SK-N-SH (cell line): ENCODE results near the gene TMEM26. TPM values are rescaled to one million over a fixed set of nuclear protein-coding genes. Genes with fewer than 3 reads are reported as not detected.

Source experiments
- CTCF ChIA-PET: fragments of 300-600, 350-600 bp; formaldehyde crosslinking; extraction: SDS; loops from one replicate; lab custom pipeline; 2021; lab: Yijun Ruan, JAX
- POLR2A ChIA-PET: fragments of 350-600 bp; sonication (Branson Sonifier 250); formaldehyde crosslinking; extraction: SDS; loops from one replicate; lab custom pipeline; 2020; ENCODE audit warnings: antibody characterized with exemption, inconsistent platforms; lab: Yijun Ruan, JAX
- DNase-seq: peaks from one replicate; pipeline ENCODE4 v3.0.0; 2012
- H2AFZ ChIP-seq: fragments of 200-600 bp; sonication (generic); 2 replicates; pipeline ENCODE4 v1.8.1; 2016; ENCODE audit warnings: antibody characterized with exemption, mild to moderate bottlenecking, low read depth
- H3F3A ChIP-seq: fragments of 200-600 bp; sonication (generic); replicated peaks from 2 replicates; pipeline ENCODE3; 2016; ENCODE audit warnings: antibody characterized with exemption, mild to moderate bottlenecking; ENCODE audit not compliant: insufficient read depth
- H3K27ac ChIP-seq, 2 experiments: fragments of 200-500 bp in 1 of 2; fragments of 200-600 bp in 1 of 2; sonication (Bioruptor generic) in 1 of 2; sonication (generic), shearing (Covaris generic) in 1 of 2; 2 replicates each; pipeline versions ENCODE4 v1.5.1 to v1.6.1; 2014 to 2016; ENCODE audit warnings: low read depth in 2 of 2, inconsistent platforms in 1 of 2, low read length in 1 of 2, mild to moderate bottlenecking in 1 of 2, mixed read lengths in 1 of 2
- H3K27me3 ChIP-seq: fragments of 200-600 bp; sonication (generic), shearing (Covaris generic); 2 replicates; pipeline ENCODE4 v1.6.1; 2016; ENCODE audit warnings: mixed run types; ENCODE audit not compliant: insufficient read depth
- H3K36me3 ChIP-seq, 2 experiments: fragments of 200-500 bp in 1 of 2; fragments of 200-600 bp in 1 of 2; sonication (Bioruptor generic) in 1 of 2; sonication (generic) in 1 of 2; replicated peaks in 1 of 2; 2 replicates each; pipeline versions ENCODE3 to v1.5.1; 2014 to 2016; ENCODE audit warnings: low read length in 1 of 2, mild to moderate bottlenecking in 1 of 2; ENCODE audit not compliant: insufficient read depth in 2 of 2, control insufficient read depth in 1 of 2
- H3K4me1 ChIP-seq, 2 experiments: fragments of 200-500 bp in 1 of 2; fragments of 200-600 bp in 1 of 2; sonication (Bioruptor generic) in 1 of 2; sonication (generic), shearing (Covaris generic) in 1 of 2; 2 replicates each; pipeline versions ENCODE4 v1.5.1 to v1.6.1; 2014 to 2016; ENCODE audit warnings: low read depth in 1 of 2, low read length in 1 of 2, mixed run types in 1 of 2; ENCODE audit not compliant: insufficient read depth in 2 of 2, control insufficient read depth in 1 of 2
- H3K4me2 ChIP-seq: fragments of 200-600 bp; sonication (generic), shearing (Covaris generic); 2 replicates; pipeline ENCODE4 v1.6.1; 2017; ENCODE audit warnings: mixed run types
- H3K4me3 ChIP-seq, 2 experiments: fragments of 200-500 bp in 1 of 2; fragments of 200-600 bp in 1 of 2; sonication (Bioruptor generic) in 1 of 2; sonication (generic), shearing (Covaris generic) in 1 of 2; 2 replicates each; pipeline versions ENCODE4 v1.5.1 to v1.8.1; 2014 to 2016; ENCODE audit warnings: low read depth in 2 of 2, inconsistent platforms in 1 of 2, low read length in 1 of 2, mild to moderate bottlenecking in 1 of 2, mixed read lengths in 1 of 2, moderate library complexity in 1 of 2
- H3K79me2 ChIP-seq: fragments of 200-600 bp; sonication (generic); 2 replicates; pipeline ENCODE4 v1.8.1; 2017; ENCODE audit warnings: mild to moderate bottlenecking; ENCODE audit not compliant: insufficient read depth
- H3K9ac ChIP-seq: fragments of 200-600 bp; sonication (generic); 2 replicates; pipeline ENCODE4 v1.6.1; 2017; ENCODE audit warnings: mixed run types
- H3K9me2 ChIP-seq: fragments of 200-600 bp; sonication (generic); 2 replicates; pipeline ENCODE4 v1.6.1; 2017; ENCODE audit warnings: mixed run types
- H3K9me3 ChIP-seq: fragments of 200-600 bp; sonication (generic); 2 replicates; pipeline ENCODE4 v1.6.1; 2017; ENCODE audit warnings: mixed run types, mild to moderate bottlenecking, moderate library complexity
- H4K20me1 ChIP-seq: fragments of 200-600 bp; sonication (generic); 2 replicates; pipeline ENCODE4 v1.6.1; 2017; ENCODE audit warnings: mild to moderate bottlenecking, mixed run types; ENCODE audit not compliant: insufficient read depth
- ELF1 ChIP-seq: IDR thresholded peaks from 2 replicates; pipeline ENCODE4 v1.4.0; 2012
- GABPA ChIP-seq: IDR thresholded peaks from 2 replicates; pipeline ENCODE4 v1.4.0; 2012; ENCODE audit warnings: low read depth, mild to moderate bottlenecking
- JUND ChIP-seq: IDR thresholded peaks from 2 replicates; pipeline ENCODE4 v1.4.0; 2012
- MEF2A ChIP-seq: IDR thresholded peaks from 2 replicates; pipeline ENCODE4 v1.4.0; 2012; ENCODE audit warnings: low read depth, borderline replicate concordance
- NFIC ChIP-seq: IDR thresholded peaks from 2 replicates; pipeline ENCODE4 v1.4.0; 2012; ENCODE audit warnings: borderline replicate concordance
- NRF1 ChIP-seq: IDR thresholded peaks from 2 replicates; pipeline ENCODE4 v1.6.1; 2012; ENCODE audit warnings: low read depth, mild to moderate bottlenecking, low read length
- RXRA ChIP-seq: IDR thresholded peaks from 2 replicates; pipeline ENCODE4 v1.4.0; 2012; ENCODE audit warnings: low read depth, mild to moderate bottlenecking, borderline replicate concordance
- SIN3A ChIP-seq: IDR thresholded peaks from 2 replicates; pipeline ENCODE4 v1.6.1; 2012; ENCODE audit warnings: low read depth, mild to moderate bottlenecking, low read length, moderate library complexity, borderline replicate concordance
- TCF12 ChIP-seq: IDR thresholded peaks from 2 replicates; pipeline ENCODE4 v1.4.0; 2012
- TEAD4 ChIP-seq: IDR thresholded peaks from 2 replicates; pipeline ENCODE4 v1.4.0; 2012; ENCODE audit warnings: mild to moderate bottlenecking, borderline replicate concordance; ENCODE audit not compliant: insufficient read depth
- WGBS: methylation state at CpG from one replicate; pipeline ENCODE4 v1.1.6; 2017; ENCODE audit warnings: low lambda C conversion rate; 5-methylcytosine and 5-hydroxymethylcytosine counted together
- polyA plus RNA-seq, 3 experiments: library from polyadenylated mRNA; depleted of rRNA; stranded (reverse); fragments of >200 nt; gene quantifications; 2 replicates each; pipeline ENCODE4 v1.2.3, GENCODE V29; 2012
- TF ChIP-seq, protein P1 (sequence below): fragments of 150-350 bp; IDR thresholded peaks from 2 replicates; pipeline ENCODE4 v1.6.1; 2016; ENCODE audit warnings: mild to moderate bottlenecking, low read depth, low read length
- TF ChIP-seq, protein P2 (sequence below): IDR thresholded peaks from 2 replicates; pipeline ENCODE4; 2012
- TF ChIP-seq, protein P3 (sequence below): IDR thresholded peaks from 2 replicates; pipeline ENCODE4 v1.6.1; 2012; ENCODE audit warnings: mild to moderate bottlenecking, low read depth, low read length, moderate library complexity

TMEM26 gene
- polyA plus RNA-seq, 1 of the 3 experiments (the other 2 are of a cell fraction), result 0.05 TPM

DNA sequence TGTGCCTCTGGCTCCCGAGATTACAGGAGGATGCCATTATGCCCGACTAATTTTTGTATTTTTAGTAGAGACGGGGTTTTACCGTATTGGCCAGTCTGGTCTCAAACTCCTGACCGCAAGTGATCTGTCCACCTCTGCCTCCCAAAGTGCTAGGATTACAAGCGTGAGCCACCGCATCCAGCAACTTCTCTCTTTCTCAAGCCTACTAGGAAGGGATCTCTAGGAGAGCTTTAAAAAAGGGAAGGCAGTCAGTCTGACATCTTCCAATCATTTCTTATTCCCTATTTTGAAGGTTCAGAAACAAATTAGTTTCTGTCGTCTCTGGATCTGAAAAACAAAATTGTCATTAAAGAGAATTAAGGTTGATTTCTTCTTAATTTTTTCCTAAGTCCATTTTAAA, 2.5 kb upstream of the TMEM26 start:
- POLR2A ChIA-PET, result interaction anchor here (0.6 kb wide), 1 partner anchor 42 kb away, joined by 4 read pairs; no protein-coding TSS in a partner anchor
- DNase-seq, result no peak
- no peak overlapping the region for H2AFZ ChIP-seq
- 88% methylated on average over 8 of the region's 8 CpGs for WGBS
- H3K4me2 ChIP-seq, result no peak overlapping the region
- CTCF ChIA-PET, result no interaction called here
- H3K27me3 ChIP-seq, result no peaks in the 10 kb centered on the region
- no peak overlapping the region for H3K4me3 ChIP-seq
- H4K20me1 ChIP-seq, result no peaks in the 10 kb centered on the region
- no peaks in the 10 kb centered on the region for H3K79me2 ChIP-seq
- TF ChIP-seq JUND (no peak), NRF1 (no peak), MEF2A (no peak), NFIC (no peak), ELF1 (no peak), TCF12 (no peak), SIN3A (no peak), TEAD4 (no peak), RXRA (no peak)
- TF ChIP-seq, protein P1, sequence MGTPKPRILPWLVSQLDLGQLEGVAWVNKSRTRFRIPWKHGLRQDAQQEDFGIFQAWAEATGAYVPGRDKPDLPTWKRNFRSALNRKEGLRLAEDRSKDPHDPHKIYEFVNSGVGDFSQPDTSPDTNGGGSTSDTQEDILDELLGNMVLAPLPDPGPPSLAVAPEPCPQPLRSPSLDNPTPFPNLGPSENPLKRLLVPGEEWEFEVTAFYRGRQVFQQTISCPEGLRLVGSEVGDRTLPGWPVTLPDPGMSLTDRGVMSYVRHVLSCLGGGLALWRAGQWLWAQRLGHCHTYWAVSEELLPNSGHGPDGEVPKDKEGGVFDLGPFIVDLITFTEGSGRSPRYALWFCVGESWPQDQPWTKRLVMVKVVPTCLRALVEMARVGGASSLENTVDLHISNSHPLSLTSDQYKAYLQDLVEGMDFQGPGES, result no peak
- TF ChIP-seq, protein P2, sequence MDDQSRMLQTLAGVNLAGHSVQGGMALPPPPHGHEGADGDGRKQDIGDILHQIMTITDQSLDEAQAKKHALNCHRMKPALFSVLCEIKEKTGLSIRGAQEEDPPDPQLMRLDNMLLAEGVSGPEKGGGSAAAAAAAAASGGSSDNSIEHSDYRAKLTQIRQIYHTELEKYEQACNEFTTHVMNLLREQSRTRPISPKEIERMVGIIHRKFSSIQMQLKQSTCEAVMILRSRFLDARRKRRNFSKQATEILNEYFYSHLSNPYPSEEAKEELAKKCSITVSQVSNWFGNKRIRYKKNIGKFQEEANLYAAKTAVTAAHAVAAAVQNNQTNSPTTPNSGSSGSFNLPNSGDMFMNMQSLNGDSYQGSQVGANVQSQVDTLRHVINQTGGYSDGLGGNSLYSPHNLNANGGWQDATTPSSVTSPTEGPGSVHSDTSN, result no peak
- TF ChIP-seq, protein P3, sequence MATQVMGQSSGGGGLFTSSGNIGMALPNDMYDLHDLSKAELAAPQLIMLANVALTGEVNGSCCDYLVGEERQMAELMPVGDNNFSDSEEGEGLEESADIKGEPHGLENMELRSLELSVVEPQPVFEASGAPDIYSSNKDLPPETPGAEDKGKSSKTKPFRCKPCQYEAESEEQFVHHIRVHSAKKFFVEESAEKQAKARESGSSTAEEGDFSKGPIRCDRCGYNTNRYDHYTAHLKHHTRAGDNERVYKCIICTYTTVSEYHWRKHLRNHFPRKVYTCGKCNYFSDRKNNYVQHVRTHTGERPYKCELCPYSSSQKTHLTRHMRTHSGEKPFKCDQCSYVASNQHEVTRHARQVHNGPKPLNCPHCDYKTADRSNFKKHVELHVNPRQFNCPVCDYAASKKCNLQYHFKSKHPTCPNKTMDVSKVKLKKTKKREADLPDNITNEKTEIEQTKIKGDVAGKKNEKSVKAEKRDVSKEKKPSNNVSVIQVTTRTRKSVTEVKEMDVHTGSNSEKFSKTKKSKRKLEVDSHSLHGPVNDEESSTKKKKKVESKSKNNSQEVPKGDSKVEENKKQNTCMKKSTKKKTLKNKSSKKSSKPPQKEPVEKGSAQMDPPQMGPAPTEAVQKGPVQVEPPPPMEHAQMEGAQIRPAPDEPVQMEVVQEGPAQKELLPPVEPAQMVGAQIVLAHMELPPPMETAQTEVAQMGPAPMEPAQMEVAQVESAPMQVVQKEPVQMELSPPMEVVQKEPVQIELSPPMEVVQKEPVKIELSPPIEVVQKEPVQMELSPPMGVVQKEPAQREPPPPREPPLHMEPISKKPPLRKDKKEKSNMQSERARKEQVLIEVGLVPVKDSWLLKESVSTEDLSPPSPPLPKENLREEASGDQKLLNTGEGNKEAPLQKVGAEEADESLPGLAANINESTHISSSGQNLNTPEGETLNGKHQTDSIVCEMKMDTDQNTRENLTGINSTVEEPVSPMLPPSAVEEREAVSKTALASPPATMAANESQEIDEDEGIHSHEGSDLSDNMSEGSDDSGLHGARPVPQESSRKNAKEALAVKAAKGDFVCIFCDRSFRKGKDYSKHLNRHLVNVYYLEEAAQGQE, result no peak
- H3K9ac ChIP-seq, result no peak overlapping the region
- no peak overlapping the region for H3K27ac ChIP-seq
- no peaks in the 10 kb centered on the region for H3K9me2 ChIP-seq
- H3K4me1 ChIP-seq, result peaks cover 0 to 12% of the 10 kb centered on the region in 2 experiments; a peak in 1 of 4 replicates
- H3K9me3 ChIP-seq, result no peaks in the 10 kb centered on the region
- H3F3A ChIP-seq, result no peaks in the 10 kb centered on the region
- no peaks in the 10 kb centered on the region for H3K36me3 ChIP-seq

DNA sequence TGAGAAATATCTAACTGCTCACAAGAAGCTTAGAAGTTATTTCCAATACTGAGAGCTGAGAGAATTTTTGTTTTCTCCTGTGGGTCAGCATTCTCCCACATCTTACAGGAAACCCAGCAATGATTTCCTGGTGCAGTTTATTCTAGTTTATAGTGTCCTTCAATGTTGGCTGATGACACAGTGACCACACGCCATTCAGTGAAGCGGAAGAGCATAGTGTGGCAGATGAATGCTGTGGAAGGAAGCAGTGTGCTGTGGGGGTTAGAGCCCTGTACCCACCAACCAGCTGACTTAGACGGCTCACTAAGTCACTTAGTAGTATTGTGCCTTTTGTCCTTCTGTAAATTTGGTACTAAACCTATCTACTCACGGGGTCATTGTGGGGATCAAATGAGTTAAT, 1.4 kb upstream of the TMEM26 start:
- Histone ChIP-seq H2AFZ (no peak overlapping the region), H3K79me2 (no peaks in the 10 kb centered on the region), H4K20me1 (no peaks in the 10 kb centered on the region), H3F3A (no peaks in the 10 kb centered on the region), H3K27me3 (no peaks in the 10 kb centered on the region), H3K4me3 (no peak overlapping the region), H3K27ac (no peak overlapping the region), H3K4me1 (peaks cover 0 to 12% of the 10 kb centered on the region in 2 experiments; a peak in 1 of 4 replicates), H3K9me2 (no peaks in the 10 kb centered on the region), H3K9ac (no peak overlapping the region), H3K9me3 (no peaks in the 10 kb centered on the region), H3K4me2 (no peak overlapping the region), H3K36me3 (no peaks in the 10 kb centered on the region)
- POLR2A ChIA-PET, result no interaction called here
- TF ChIP-seq JUND (no peak), GABPA (no peak)
- WGBS, result 92% methylated on average over 4 of the region's 4 CpGs
- CTCF ChIA-PET, result no interaction called here
- no peak for DNase-seq
